Large intestine (tissue), 3 donors: ENCODE results near the gene NPRL2. TPM values are rescaled to one million over a fixed set of nuclear protein-coding genes. Genes with fewer than 3 reads are reported as not detected.
A peak's percentile ranks its signal among the peaks of the same experiment; 100 is the strongest.

Experiments used
- DNase-seq, 2 donors: peaks; one replicate each; pipeline versions ENCODE4 v3.0.0 to v3.0.0-alpha.2; 2013
- H3K27ac ChIP-seq: one replicate; pipeline ENCODE4 v1.5.1; 2013; ENCODE audit warnings: low read length
- H3K27me3 ChIP-seq: 2 replicates; pipeline ENCODE4 v1.6.1; 2013; ENCODE audit warnings: low read length; ENCODE audit not compliant: control insufficient read depth, insufficient read depth
- H3K36me3 ChIP-seq: 2 replicates; pipeline ENCODE4 v1.6.1; 2013; ENCODE audit warnings: low read length; ENCODE audit not compliant: control insufficient read depth, insufficient read depth
- H3K4me1 ChIP-seq: one replicate; pipeline ENCODE4 v1.6.1; 2013; ENCODE audit warnings: low read length; ENCODE audit not compliant: control insufficient read depth, insufficient read depth
- H3K4me3 ChIP-seq: one replicate; pipeline ENCODE4 v1.5.1; 2013; ENCODE audit warnings: low read length
- H3K9me3 ChIP-seq: one replicate; pipeline ENCODE4 v1.6.1; 2013; ENCODE audit warnings: mild to moderate bottlenecking, low read depth, low read length, moderate library complexity; ENCODE audit not compliant: control insufficient read depth
- WGBS: methylation state at CpG from one replicate; pipeline ENCODE4 v1.1.5; 2013; ENCODE audit warnings: low lambda C conversion rate; ENCODE audit not compliant: insufficient coverage; 5-methylcytosine and 5-hydroxymethylcytosine counted together
- polyA plus RNA-seq: library from polyadenylated mRNA; unstranded; fragments of 120-200 nt; gene quantifications from one replicate; pipeline ENCODE4 v1.2.1, GENCODE V29; 2013

Gene NPRL2
- polyA plus RNA-seq, 1 donor, result 20.7 TPM

- DNase-seq, result peak; percentile 98 to 99
- no CpG with 5 or more reads among the region's 64 CpGs for WGBS
Observed at GRCh38 chr3:50358911-50359759, 8.6 kb upstream of the NPRL2 start, which contains the start of gene TMEM115. TMEM115 (minus strand) TSS chr3:50359521; CDS start chr3:50359063, 458 bp downstream.

GRCh38 chr3:50358355-50358910, 7.9 kb upstream of the NPRL2 start:
- Histone ChIP-seq H3K27me3 (no peaks in the 10 kb centered on the region), H3K36me3 (peaks cover 38% of the 10 kb centered on the region), H3K4me3 (peak overlapping the region; percentile 96), H3K27ac (peak overlapping the region; percentile 73), H3K9me3 (peaks cover 6% of the 10 kb centered on the region), H3K4me1 (peaks cover 31% of the 10 kb centered on the region)
- no CpG with 5 or more reads among the region's 24 CpGs for WGBS
- no peak for DNase-seq

More at GRCh38 chr3:50358911-50359759, 8.6 kb upstream of the NPRL2 start, which contains the start of gene TMEM115:
- Histone ChIP-seq H3K4me3 (peak within 1 kb of the TSS; percentile 96), H3K9me3 (peaks cover 6% of the 10 kb centered on the region), H3K27ac (peak within 1 kb of the TSS; percentile 73), H3K36me3 (peaks cover 31% of the 10 kb centered on the region), H3K27me3 (no peaks in the 10 kb centered on the region), H3K4me1 (peaks cover 31% of the 10 kb centered on the region)

GRCh38 chr3:50357481-50357880, 6.9 kb upstream of the NPRL2 start:
- WGBS, result no CpG with 5 or more reads among the region's 1 CpG
- no peak for DNase-seq
- H3K9me3 ChIP-seq, result peaks cover 6% of the 10 kb centered on the region
- peaks cover 44% of the 10 kb centered on the region for H3K36me3 ChIP-seq
- no peaks in the 10 kb centered on the region for H3K27me3 ChIP-seq
- H3K4me1 ChIP-seq, result peaks cover 31% of the 10 kb centered on the region
- H3K4me3 ChIP-seq, result peak overlapping the region; percentile 96
- peak overlapping the region; percentile 39 for H3K27ac ChIP-seq

- WGBS, result no CpG with 5 or more reads among the region's 5 CpGs
- Histone ChIP-seq H3K4me1 (peaks cover 35% of the 10 kb centered on the region), H3K9me3 (peaks cover 6% of the 10 kb centered on the region), H3K4me3 (peak overlapping the region; percentile 96), H3K27me3 (no peaks in the 10 kb centered on the region), H3K36me3 (peaks cover 49% of the 10 kb centered on the region), H3K27ac (peak overlapping the region; percentile 39)
- peak; percentile 78 to 89 for DNase-seq
Observed at GRCh38 chr3:50356553-50356952, 6.0 kb upstream of the NPRL2 start.

- Histone ChIP-seq H3K4me3 (peak overlapping the region; percentile 96), H3K27ac (peak overlapping the region; percentile 13), H3K4me1 (peaks cover 40% of the 10 kb centered on the region), H3K9me3 (peaks cover 6% of the 10 kb centered on the region), H3K36me3 (peaks cover 50% of the 10 kb centered on the region), H3K27me3 (no peaks in the 10 kb centered on the region)
- DNase-seq, result no peak
- WGBS, result no CpG with 5 or more reads among the region's 5 CpGs
Observed at GRCh38 chr3:50355829-50356552, 5.4 kb upstream of the NPRL2 start.

GRCh38 chr3:50354850-50355249, 4.3 kb upstream of the NPRL2 start:
- no peaks in the 10 kb centered on the region for H3K27me3 ChIP-seq
- H3K4me1 ChIP-seq, result peaks cover 46% of the 10 kb centered on the region
- no peak overlapping the region for H3K4me3 ChIP-seq
- no CpG with 5 or more reads among the region's 7 CpGs for WGBS
- peaks cover 6% of the 10 kb centered on the region for H3K9me3 ChIP-seq
- no peak overlapping the region for H3K27ac ChIP-seq
- DNase-seq, result no peak
- peaks cover 50% of the 10 kb centered on the region for H3K36me3 ChIP-seq

GRCh38 chr3:50354186-50354764, 3.7 kb upstream of the NPRL2 start:
- Histone ChIP-seq H3K4me3 (no peak overlapping the region), H3K9me3 (peaks cover 6% of the 10 kb centered on the region), H3K27ac (no peak overlapping the region), H3K36me3 (peaks cover 50% of the 10 kb centered on the region), H3K4me1 (peaks cover 52% of the 10 kb centered on the region), H3K27me3 (no peaks in the 10 kb centered on the region)
- no peak for DNase-seq
- no CpG with 5 or more reads among the region's 5 CpGs for WGBS

- no peak for DNase-seq
- Histone ChIP-seq H3K4me3 (no peak overlapping the region), H3K27me3 (no peaks in the 10 kb centered on the region), H3K4me1 (peaks cover 53% of the 10 kb centered on the region), H3K9me3 (peaks cover 2% of the 10 kb centered on the region), H3K27ac (no peak overlapping the region), H3K36me3 (peaks cover 58% of the 10 kb centered on the region)
- WGBS, result no CpG with 5 or more reads among the region's 12 CpGs
Observed at GRCh38 chr3:50353245-50354004, 2.9 kb upstream of the NPRL2 start.

GRCh38 chr3:50352781-50353180, 2.2 kb upstream of the NPRL2 start:
- DNase-seq, result no peak
- no CpG with 5 or more reads among the region's 2 CpGs for WGBS
- H3K4me3 ChIP-seq, result no peak overlapping the region
- H3K4me1 ChIP-seq, result peaks cover 48% of the 10 kb centered on the region
- no peaks in the 10 kb centered on the region for H3K9me3 ChIP-seq
- H3K27me3 ChIP-seq, result no peaks in the 10 kb centered on the region
- no peak overlapping the region for H3K27ac ChIP-seq
- H3K36me3 ChIP-seq, result peaks cover 65% of the 10 kb centered on the region
